ENCODE data around the gene RNF41.

RNF41 gene

DNA sequence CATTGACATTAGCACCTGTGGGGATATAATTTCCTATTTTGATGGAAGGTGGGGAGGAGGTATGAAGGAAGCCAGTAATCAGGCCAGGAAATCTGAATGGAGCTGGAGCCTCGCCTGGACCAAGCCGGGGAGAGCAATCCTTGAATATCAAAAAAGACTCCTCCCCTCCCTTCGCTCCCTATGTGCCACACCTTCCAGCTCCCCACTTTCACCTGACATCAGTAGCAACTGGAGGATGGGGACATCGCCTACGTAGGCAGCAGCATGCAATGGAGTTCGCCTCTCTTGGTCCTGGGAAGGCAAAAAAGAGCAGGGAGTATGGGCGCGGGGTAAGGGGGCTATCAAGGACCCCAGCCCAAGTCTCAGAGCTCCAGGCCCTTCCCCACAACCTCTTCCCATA is 35.3 kb upstream of the RNF41 start:
- TF ChIP-seq, protein P1, sequence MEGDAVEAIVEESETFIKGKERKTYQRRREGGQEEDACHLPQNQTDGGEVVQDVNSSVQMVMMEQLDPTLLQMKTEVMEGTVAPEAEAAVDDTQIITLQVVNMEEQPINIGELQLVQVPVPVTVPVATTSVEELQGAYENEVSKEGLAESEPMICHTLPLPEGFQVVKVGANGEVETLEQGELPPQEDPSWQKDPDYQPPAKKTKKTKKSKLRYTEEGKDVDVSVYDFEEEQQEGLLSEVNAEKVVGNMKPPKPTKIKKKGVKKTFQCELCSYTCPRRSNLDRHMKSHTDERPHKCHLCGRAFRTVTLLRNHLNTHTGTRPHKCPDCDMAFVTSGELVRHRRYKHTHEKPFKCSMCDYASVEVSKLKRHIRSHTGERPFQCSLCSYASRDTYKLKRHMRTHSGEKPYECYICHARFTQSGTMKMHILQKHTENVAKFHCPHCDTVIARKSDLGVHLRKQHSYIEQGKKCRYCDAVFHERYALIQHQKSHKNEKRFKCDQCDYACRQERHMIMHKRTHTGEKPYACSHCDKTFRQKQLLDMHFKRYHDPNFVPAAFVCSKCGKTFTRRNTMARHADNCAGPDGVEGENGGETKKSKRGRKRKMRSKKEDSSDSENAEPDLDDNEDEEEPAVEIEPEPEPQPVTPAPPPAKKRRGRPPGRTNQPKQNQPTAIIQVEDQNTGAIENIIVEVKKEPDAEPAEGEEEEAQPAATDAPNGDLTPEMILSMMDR (conservative IDR thresholded peaks at IDR 0.05; ENCODE audit: low read depth, low read length), result no peak
- peak overlapping the region; percentile 85 for H3K4me3 ChIP-seq (ENCODE audit: low read length)
- no peak for DNase-seq (ENCODE audit: low read depth)

GRCh38 chr12:56256326-56256960 is 34.7 kb upstream of the RNF41 start:
- no peak for DNase-seq (ENCODE audit: low read depth)
- TF ChIP-seq, protein P1 (conservative IDR thresholded peaks at IDR 0.05; ENCODE audit: low read depth, low read length), result peak; percentile 27
- H3K4me3 ChIP-seq (ENCODE audit: low read length), result peak overlapping the region; percentile 85

DNA sequence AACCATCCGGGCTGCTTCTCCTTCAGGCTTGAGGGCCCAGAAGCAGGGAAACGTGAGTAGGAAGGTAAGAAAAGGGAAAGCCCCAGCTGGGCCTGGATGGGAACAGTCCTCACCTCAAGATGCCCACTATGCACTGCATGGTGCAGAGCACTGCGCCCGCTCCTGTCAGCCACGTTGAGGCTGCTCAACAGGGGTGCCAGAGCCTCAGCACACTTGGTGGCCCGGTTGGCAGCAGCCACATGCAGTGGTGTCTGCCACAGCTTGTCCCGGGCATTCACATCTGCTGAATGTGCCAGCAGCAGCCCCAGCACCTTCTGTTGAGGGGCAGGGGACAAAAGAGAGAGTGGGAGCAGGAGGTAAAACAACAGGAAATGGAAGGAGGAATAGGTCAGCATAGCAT is 33.9 kb upstream of the RNF41 start:
- no peak for DNase-seq (ENCODE audit: low read depth)
- no peak overlapping the region for H3K4me3 ChIP-seq (ENCODE audit: low read length)
- TF ChIP-seq, protein P1 (conservative IDR thresholded peaks at IDR 0.05; ENCODE audit: low read depth, low read length), result no peak

- no peak for DNase-seq (ENCODE audit: low read depth)
- H3K4me3 ChIP-seq (ENCODE audit: low read length), result no peak overlapping the region
- TF ChIP-seq, protein P1 (conservative IDR thresholded peaks at IDR 0.05; ENCODE audit: low read depth, low read length), result no peak
Observed at GRCh38 chr12:56253091-56253490, 31.4 kb upstream of the RNF41 start.

DNA sequence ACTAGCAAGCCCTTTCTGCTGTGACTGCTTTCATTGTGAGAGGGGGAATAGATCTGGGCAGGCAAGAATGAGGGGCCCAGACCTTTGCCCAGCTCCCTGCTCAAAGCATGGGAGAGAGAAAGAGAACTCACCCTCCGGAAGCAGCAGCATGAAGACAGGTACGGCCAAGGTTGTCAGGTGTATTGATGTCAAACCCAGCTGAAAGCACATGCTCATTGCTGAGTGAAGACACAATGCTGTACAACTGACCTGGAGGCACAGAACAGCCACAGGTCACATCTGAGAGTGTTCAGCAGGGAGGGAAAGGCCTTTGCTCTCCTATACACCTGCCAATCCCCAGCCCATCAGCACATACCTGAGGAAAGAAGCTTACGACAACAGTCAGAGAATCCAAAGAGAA is 30.9 kb upstream of the RNF41 start:
- TF ChIP-seq, protein P1 (conservative IDR thresholded peaks at IDR 0.05; ENCODE audit: low read depth, low read length), result no peak
- no peak for DNase-seq (ENCODE audit: low read depth)
- H3K4me3 ChIP-seq (ENCODE audit: low read length), result no peak overlapping the region

DNA sequence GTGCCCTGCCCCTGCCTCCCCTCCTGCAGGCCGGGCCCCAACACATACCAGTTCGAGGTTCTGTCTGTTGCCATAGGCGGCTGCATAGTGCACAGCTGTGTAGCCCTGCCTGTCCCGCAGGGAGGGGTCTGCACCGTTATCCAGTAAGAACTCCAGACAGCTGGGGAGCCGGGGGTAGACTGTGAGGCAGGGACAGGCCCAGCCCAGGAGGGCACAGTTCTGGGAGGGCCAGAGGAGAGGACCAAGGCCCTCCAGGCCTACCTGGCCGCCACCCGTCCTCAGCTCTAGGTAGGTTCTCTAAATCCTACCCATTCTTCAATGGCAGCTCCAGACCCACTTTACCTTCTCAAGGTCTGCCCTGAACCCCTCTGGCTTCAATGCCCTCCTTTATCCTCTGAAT is 27.0 kb upstream of the RNF41 start:
- DNase-seq (ENCODE audit: low read depth), result no peak
- H3K4me3 ChIP-seq (ENCODE audit: low read length), result no peak overlapping the region
- TF ChIP-seq, protein P1 (conservative IDR thresholded peaks at IDR 0.05; ENCODE audit: low read depth, low read length), result no peak

DNA sequence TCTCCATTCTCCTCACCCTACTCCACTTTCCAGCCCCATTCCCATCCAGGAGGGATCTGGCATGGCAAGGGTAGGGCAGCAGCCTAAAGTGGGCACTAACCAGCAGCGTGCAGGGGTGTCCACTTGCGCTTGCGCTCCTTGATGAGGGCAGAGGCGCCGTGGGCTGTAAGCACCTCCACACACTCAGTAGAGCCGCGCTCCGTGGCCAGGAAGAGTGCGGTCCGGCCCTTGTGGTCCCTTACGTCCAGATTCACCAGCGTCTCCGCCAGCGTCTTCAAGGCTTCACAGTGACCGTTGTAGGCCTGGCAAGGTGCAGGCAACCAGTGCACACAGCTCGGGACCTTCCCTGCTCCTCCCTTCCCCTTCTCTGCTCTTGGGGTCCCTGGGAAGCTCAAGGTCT is 26.2 kb upstream of the RNF41 start:
- TF ChIP-seq, protein P1 (conservative IDR thresholded peaks at IDR 0.05; ENCODE audit: low read depth, low read length), result no peak
- DNase-seq (ENCODE audit: low read depth), result no peak
- H3K4me3 ChIP-seq (ENCODE audit: low read length), result no peak overlapping the region
